ENCODE results near the gene ACVR1. TPM values are rescaled to one million over a fixed set of nuclear protein-coding genes. Genes with fewer than 3 reads are reported as not detected.
"Not testable (repeated sequence)": the region's sequence is repeated elsewhere in the genome, so short reads cannot be mapped to it uniquely, and the experiment has no call there.

Gene ACVR1
- total RNA-seq, 4 donors from 2014 or later, result 17.9 to 41.4 (median 29.9) TPM

DNA sequence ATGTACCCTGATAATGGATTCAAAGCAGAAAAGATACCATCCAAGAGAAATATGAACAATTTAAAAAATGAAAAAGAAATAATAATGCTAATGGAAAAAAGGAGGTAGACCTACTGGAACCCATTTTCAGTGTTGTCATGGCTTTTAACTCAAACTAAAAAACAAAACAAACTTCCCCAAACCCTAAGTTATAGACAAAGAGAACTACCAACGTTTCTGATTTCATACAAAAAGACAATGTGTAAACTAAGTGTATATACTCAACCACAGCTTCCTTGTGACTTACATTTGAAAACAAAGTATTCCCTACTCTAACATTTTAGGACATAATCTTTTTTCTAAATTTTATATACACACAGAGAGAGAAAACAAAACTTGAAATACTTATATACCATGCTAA lies 45.9 kb downstream of the ACVR1 start:
- Histone ChIP-seq H3K27me3 (no peaks in the 10 kb centered on the region), H3K9me3 (no peaks in the 10 kb centered on the region), H3K4me1 (peaks cover 6 to 25% (median 11%) of the 10 kb centered on the region in 3 donors), H3K36me3 (no peaks in the 10 kb centered on the region), H3K27ac (no peak overlapping the region), H3K4me3 (no peak overlapping the region)
- no peak for TF ChIP-seq POLR2AphosphoS5 (IDR thresholded peaks at IDR 0.05)
- no peak for TF ChIP-seq CTCF (IDR thresholded peaks at IDR 0.05)
- TF ChIP-seq EP300 (IDR thresholded peaks at IDR 0.05), result no peak
- no peak for ATAC-seq
- 62 to 75% methylated on average over 1 of the region's 1 CpG for WGBS, 2 donors (ENCODE audit: low coverage in 1 of 2)

DNA sequence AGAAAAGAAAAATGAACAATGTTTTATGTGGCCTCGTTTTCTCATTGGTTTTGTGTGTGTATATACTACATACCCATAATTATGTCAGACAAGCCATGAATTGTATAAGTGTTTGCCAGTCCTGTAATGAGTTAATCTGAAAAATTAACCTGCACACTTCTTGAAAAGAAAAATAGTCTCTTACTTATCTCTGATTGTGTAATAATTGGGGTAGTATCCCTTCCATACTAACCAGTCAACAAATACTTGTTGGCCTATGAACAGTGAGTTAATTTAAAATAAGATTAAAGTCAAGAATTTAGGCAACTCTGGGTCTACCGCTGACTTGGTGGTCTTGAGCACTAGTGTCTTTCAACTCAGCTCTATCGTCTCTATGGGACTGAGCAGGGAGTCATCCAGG lies 48.8 kb downstream of the ACVR1 start:
- H3K36me3 ChIP-seq, result no peaks in the 10 kb centered on the region
- H3K9me3 ChIP-seq, result no peaks in the 10 kb centered on the region
- H3K4me3 ChIP-seq, result no peak overlapping the region
- ATAC-seq, result no peak
- no peak overlapping the region for H3K27ac ChIP-seq
- TF ChIP-seq POLR2A (IDR thresholded peaks at IDR 0.05), result no peak
- no peak for TF ChIP-seq POLR2AphosphoS5 (IDR thresholded peaks at IDR 0.05)
- TF ChIP-seq EP300 (IDR thresholded peaks at IDR 0.05), result no peak
- no peak for TF ChIP-seq CTCF (IDR thresholded peaks at IDR 0.05)
- 91 to 95% methylated on average over 3 of the region's 3 CpGs for WGBS, 2 donors (ENCODE audit: low coverage in 1 of 2)
- no peaks in the 10 kb centered on the region for H3K27me3 ChIP-seq
- peaks cover 10 to 28% (median 11%) of the 10 kb centered on the region in 3 donors for H3K4me1 ChIP-seq

GRCh38 chr2:157826644-157827043 lies 49.5 kb downstream of the ACVR1 start:
- not testable (repeated sequence) for H3K27ac ChIP-seq, H3K36me3 ChIP-seq, H3K9me3 ChIP-seq, ATAC-seq, H3K4me3 ChIP-seq, H3K27me3 ChIP-seq
- H3K4me1 ChIP-seq, result peaks cover 11 to 28% (median 15%) of the 10 kb centered on the region in 3 donors

- Histone ChIP-seq H3K27me3 (no peaks in the 10 kb centered on the region), H3K4me1 (peaks cover 4 to 28% (median 13%) of the 10 kb centered on the region in 3 donors), H3K4me3 (no peak overlapping the region), H3K9me3 (no peaks in the 10 kb centered on the region), H3K27ac (no peak overlapping the region), H3K36me3 (no peaks in the 10 kb centered on the region)
- 64 to 81% methylated on average over 2 to 6 of the region's 6 CpGs for WGBS, 2 donors (ENCODE audit: low coverage in 1 of 2)
- TF ChIP-seq POLR2AphosphoS5 (IDR thresholded peaks at IDR 0.05) (no peak), EP300 (IDR thresholded peaks at IDR 0.05) (no peak), POLR2A (IDR thresholded peaks at IDR 0.05) (no peak)
- ATAC-seq, result peak; percentile 72
These were observed 50.2 kb downstream of the ACVR1 start for GRCh38 chr2:157825885-157826284.

DNA sequence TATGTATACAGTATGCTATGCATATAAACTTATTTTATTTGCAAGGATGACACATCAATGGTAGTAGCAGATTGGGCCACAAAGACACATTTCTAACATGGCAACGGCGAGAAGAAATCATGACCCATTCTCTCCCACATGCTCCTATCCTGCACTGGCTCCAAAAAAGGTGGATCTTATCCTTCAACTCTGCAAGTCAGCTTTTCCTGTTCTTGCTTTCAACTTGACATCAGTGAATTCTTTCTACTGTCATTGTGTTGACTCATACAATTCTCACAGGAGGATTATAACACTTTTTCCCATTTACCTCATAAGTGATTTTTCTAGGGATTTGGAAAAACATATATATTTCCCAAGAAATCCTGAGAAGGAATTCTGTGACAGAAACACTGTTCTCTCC lies 53.1 kb downstream of the ACVR1 start:
- WGBS, 2 donors (ENCODE audit: low coverage in 1 of 2), result 61 to 94% methylated on average over 2 of the region's 2 CpGs

More for the DNA sequence above, 53.1 kb downstream of the ACVR1 start:
- Histone ChIP-seq H3K27ac (no peak overlapping the region), H3K36me3 (peaks cover 0 to 6% of the 10 kb centered on the region in 2 donors), H3K27me3 (no peaks in the 10 kb centered on the region), H3K4me3 (no peak overlapping the region), H3K9me3 (no peaks in the 10 kb centered on the region), H3K4me1 (peaks cover 0 to 17% (median 9%) of the 10 kb centered on the region in 3 donors)
- ATAC-seq, result no peak
- TF ChIP-seq CTCF (IDR thresholded peaks at IDR 0.05), result no peak
- TF ChIP-seq EP300 (IDR thresholded peaks at IDR 0.05), result no peak
- TF ChIP-seq POLR2AphosphoS5 (IDR thresholded peaks at IDR 0.05), result no peak
- no peak for TF ChIP-seq POLR2A (IDR thresholded peaks at IDR 0.05)
